Skin epidermis (tissue), 12 donors: ENCODE data around the gene FCHO1.
"Not testable (repeated sequence)": the region's sequence is repeated elsewhere in the genome, so short reads cannot be mapped to it uniquely, and the experiment has no call there.

ENCODE experiments used
- H3K27ac ChIP-seq, 21 experiments: fragments of 200-600 bp; sonication (generic) in 11 of 21; one replicate each; pipeline ENCODE4 v1.5.0; 2020; ENCODE audit warnings: mild to moderate bottlenecking in 3 of 21, inconsistent platforms in 2 of 21, moderate library complexity in 2 of 21
- H3K4me3 ChIP-seq, 7 experiments: fragments of 200-600 bp; sonication (generic) in 2 of 7; one replicate each; pipeline ENCODE4 v1.5.0; 2020; ENCODE audit warnings: inconsistent platforms in 2 of 7, mild to moderate bottlenecking in 2 of 7, moderate library complexity in 1 of 7

Gene FCHO1

GRCh38 chr19:17755977-17756670 lies 4.8 kb downstream of the FCHO1 start:
- no peak overlapping the region for H3K4me3 ChIP-seq
- H3K27ac ChIP-seq = no peak overlapping the region

DNA sequence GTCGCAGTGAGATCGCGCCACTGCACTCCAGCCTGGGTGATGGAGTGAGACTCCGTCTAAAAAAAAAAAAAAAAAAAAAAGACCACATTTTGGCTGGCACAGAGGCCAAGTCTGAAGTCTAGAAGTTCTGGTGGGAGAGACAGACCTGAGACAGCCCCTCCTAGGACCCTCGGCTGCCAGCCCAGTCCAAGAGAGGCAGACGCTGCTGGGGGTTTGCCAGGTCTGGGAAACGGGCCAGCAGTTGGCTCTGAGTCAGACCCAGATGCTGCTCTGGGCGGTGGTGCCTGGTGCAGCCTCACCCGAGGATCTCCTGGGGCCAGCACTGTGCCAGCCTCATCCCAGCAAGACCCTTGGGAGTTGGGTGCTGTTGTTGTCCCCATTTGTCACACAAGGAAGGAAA lies 5.8 kb downstream of the FCHO1 start:
- H3K27ac ChIP-seq = no peak overlapping the region
- H3K4me3 ChIP-seq = no peak overlapping the region

- H3K27ac ChIP-seq = no peak overlapping the region
These were observed 7.2 kb downstream of the FCHO1 start for GRCh38 chr19:17758515-17758914.

DNA sequence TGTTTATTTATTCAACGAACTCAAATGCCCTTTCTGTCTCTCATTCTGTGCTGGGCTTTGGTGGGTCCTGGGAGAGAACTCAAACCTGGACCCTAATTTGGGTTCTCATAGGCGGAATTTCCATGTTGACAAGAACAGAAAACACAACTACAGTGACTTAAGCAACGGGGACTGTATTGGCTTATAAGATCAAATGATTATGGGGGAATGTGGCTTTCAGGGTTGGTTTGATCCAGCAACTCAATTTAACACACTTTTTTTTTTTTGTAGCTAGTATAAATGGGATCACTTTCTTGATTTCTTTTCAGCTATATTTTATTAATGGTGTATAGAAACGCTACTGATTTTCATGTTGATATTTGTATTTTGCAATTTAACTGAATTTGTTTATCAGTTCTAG lies 9.9 kb downstream of the FCHO1 start:
- no peak overlapping the region for H3K27ac ChIP-seq
- H3K4me3 ChIP-seq = no peak overlapping the region

More at GRCh38 chr19:17758515-17758914, 7.2 kb downstream of the FCHO1 start:
- H3K4me3 ChIP-seq = no peak overlapping the region

- no peak overlapping the region for H3K4me3 ChIP-seq
- H3K27ac ChIP-seq = no peak overlapping the region
These were observed 11.4 kb downstream of the FCHO1 start for GRCh38 chr19:17762505-17763229.

DNA sequence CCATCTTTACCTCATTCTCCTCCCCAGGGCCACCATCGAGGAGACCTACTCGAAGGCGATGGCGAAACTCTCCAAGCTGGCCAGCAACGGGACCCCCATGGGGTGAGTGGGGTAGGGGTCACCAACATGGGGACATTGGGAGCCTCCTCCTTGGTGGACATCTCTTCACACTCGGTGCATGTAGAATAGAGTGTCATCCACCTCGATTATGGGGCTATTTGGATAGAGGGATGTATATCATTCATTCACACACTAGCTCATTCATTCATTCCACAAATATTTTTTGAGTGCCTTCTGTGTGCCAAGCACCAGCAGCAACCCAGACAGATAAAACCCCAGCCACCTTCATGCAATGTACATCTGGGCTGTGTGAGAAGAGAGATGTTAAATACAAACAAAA lies 13.1 kb downstream of the FCHO1 start:
- Histone ChIP-seq H3K4me3 (no peak overlapping the region), H3K27ac (no peak overlapping the region)

- H3K4me3 ChIP-seq = no peak overlapping the region
- H3K27ac ChIP-seq = peak overlapping the region in 2 of 21 experiments; percentile 23 to 59
These were observed 13.9 kb downstream of the FCHO1 start for GRCh38 chr19:17765069-17765618.

DNA sequence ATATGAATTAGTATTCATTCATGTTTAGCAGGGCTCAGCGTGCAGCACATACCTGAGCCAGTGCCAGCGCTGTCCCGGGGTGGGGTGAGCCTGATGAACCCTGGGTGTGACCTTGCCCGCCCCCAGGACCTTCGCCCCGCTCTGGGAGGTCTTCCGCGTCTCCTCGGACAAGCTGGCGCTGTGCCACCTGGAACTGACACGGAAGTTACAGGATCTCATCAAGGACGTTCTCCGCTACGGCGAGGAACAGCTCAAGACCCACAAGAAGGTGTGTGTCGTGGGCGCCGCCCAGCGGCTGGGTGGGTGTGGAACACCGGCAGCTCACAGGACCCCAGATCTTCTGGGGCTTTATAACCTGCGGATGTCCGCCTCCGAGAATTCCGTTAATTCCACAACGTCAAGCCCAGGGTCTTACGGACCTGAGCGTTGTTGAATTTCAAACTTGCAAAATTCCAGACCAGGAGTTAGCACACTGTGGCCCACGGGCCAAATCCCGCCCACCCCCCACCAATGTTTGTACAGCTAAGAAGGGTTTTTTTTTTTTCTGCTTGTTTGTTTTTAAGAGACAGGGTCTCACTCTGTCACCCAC lies 15.4 kb downstream of the FCHO1 start:
- Histone ChIP-seq H3K4me3 (peak overlapping the region in 1 of 7 experiments; percentile 3), H3K27ac (peak overlapping the region in 1 of 21 experiments; percentile 6)

- H3K27ac ChIP-seq = no peak overlapping the region
- H3K4me3 ChIP-seq = no peak overlapping the region
These were observed 16.3 kb downstream of the FCHO1 start for GRCh38 chr19:17767559-17767958.

DNA sequence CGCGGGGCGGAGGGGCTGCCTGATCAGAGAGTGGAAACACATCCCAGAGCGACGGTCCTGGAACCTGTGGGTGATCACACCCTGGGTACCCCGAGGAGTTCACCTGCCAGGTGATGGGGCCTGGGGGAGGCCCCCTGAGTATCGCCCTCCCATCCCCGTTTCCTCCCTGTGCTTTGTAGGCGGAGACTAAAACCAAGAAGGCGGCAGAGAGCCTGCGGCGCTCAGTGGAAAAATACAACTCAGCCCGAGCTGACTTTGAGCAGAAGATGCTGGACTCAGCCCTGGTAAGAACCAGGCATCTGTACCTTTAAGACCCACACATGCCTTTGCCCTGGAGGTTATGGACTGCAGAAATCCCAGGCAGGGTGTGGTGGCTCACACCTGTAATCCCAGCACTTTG lies 19.3 kb downstream of the FCHO1 start:
- no peak overlapping the region for H3K4me3 ChIP-seq
- no peak overlapping the region for H3K27ac ChIP-seq

DNA sequence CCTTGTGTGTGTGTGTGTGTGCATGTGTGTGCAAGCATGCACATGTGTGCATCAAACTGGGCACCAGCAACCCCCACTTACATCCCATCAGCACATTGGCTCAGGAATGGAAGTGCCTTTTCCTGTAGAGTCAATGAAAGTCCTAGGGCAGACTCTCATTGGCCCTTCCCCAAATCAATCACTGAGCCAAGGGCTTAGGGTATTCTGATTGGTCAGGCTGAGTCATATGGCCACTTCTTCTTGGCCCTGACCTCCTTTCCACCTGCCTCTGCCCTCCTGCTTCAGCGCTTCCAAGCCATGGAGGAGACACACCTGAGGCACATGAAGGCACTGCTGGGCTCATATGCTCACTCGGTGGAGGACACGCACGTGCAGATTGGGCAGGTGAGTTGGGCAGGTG lies 20.9 kb downstream of the FCHO1 start:
- Histone ChIP-seq H3K4me3 (no peak overlapping the region), H3K27ac (no peak overlapping the region)

- no peak overlapping the region for H3K4me3 ChIP-seq
- peak overlapping the region in 1 of 21 experiments; percentile 16 for H3K27ac ChIP-seq
These were observed 24.1 kb downstream of the FCHO1 start for GRCh38 chr19:17775245-17775927.

DNA sequence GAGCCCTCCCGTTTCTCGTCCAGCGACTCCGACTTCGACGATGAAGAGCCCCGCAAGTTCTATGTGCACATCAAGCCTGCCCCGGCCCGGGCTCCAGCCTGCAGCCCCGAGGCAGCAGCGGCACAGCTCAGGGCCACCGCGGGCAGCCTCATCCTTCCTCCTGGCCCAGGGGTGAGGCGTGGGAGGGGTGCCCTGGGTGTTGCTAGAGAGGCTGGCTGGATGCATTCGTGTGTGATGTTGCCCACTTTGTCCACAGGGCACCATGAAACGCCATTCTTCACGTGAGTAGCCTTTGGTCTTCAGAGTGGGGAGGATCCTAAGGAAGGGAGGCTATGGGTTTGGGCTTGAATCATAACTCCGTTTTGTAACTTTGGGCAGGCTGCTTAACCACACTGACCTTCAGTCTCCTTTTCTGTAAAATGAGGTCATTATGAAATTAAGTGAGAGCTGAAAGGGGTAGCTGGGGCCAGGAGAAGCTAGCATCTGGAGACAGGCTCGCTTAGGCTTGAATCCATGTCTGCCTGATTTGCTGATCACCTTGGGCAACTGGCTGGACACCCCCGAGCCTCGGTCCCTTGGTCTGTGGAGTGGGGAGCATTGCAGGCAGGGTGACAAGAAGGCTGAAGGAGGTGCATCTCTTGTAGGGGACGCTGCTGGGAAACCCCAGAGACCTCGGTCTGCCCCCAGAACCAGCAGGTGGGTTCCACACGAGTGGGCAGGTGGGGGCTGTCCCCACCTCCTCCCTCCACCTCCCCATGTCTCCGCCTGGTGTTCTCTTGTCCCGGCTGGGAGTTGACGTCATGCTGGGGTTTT lies 24.9 kb downstream of the FCHO1 start:
- Histone ChIP-seq H3K4me3 (no peak overlapping the region), H3K27ac (peak overlapping the region in 1 of 21 experiments; percentile 16)

DNA sequence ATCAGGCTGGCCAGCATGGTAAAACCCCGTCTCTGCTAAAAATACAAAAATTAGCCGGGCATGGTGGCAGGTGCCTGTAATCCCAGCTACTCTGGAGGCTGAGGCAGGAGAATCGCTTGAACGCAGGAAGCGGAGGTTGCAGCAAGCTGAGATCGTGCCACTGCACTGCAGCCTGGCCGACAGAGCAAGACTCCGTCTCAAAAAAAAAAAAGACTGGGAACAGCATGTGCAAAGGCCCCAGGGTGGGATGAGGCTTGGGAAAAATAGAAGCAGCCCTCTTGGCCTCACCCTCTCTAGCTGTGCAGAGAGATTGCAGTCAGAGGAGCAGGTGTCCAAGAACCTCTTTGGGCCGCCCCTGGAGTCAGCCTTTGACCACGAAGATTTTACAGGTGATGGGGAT lies 26.6 kb downstream of the FCHO1 start:
- not testable (repeated sequence) for H3K27ac ChIP-seq, H3K4me3 ChIP-seq

DNA sequence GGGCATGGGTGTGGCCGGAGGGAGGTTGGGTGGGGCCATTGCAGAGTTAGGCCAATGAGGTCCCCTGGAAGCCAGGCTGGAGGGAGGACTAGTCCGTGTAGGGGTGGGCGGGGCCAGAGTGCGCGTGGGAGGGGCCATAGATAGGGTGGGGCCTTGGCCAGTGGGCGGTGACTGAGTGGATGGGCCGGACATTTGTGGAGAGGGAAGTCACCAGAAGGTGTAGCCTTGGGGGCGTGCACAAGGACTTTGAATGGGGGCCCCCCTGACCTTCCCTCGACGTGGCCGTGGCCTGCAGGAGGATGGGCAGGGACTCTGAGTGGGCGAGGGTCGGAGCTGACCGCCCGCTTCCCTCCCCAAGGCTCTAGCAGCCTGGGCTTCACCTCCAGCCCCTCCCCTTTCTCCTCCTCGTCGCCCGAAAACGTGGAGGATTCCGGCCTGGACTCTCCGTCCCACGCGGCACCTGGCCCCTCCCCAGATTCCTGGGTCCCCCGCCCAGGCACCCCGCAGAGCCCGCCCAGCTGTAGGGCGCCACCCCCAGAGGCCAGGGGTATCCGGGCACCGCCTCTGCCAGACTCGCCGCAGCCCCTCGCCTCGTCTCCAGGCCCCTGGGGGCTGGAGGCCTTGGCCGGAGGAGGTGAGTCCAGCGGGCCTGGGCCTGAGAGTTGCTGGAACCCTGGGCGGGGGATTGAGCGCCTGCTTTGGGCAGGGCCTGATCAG lies 27.1 kb downstream of the FCHO1 start:
- peak overlapping the region in 1 of 21 experiments; percentile 48 for H3K27ac ChIP-seq

GRCh38 chr19:17778968-17779929 lies 28.0 kb downstream of the FCHO1 start:
- H3K27ac ChIP-seq = peak overlapping the region in 1 of 21 experiments; percentile 48
- H3K4me3 ChIP-seq = peak overlapping the region in 2 of 7 experiments; percentile 9 to 11

More for the DNA sequence above, 27.1 kb downstream of the FCHO1 start:
- peak overlapping the region in 1 of 7 experiments; percentile 11 for H3K4me3 ChIP-seq

- Histone ChIP-seq H3K4me3 (no peak overlapping the region), H3K27ac (no peak overlapping the region)
These were observed 29.5 kb downstream of the FCHO1 start for GRCh38 chr19:17780781-17781180.
